A549 (cell line): ENCODE measurements around the gene NR3C2. TPM values are rescaled to one million over a fixed set of nuclear protein-coding genes. Genes with fewer than 3 reads are reported as not detected.
"Not testable (repeated sequence)": the region's sequence is repeated elsewhere in the genome, so short reads cannot be mapped to it uniquely, and the experiment has no call there.

Experiments
- ATAC-seq, 2 experiments: fragments of 200-7000 bp in 1 of 2; fragments of >200 bp in 1 of 2; cut with Nextera tagmentation in 1 of 2; cut with Tn5 transposase in 1 of 2; 3 replicates each; pipeline versions ENCODE4 v1.8.0 to v1.9.1; 2018 to 2020; ENCODE audit warnings: mild to moderate bottlenecking in 1 of 2, moderate library complexity in 1 of 2
- CTCF ChIA-PET: fragments of 300-600 bp; sonication (Branson Sonifier 250); formaldehyde crosslinking; extraction: SDS; loops from one replicate; lab custom pipeline; 2021; ENCODE audit warnings: antibody characterized with exemption, inconsistent platforms; lab: Yijun Ruan, JAX
- POLR2A ChIA-PET: fragments of 350-600 bp; formaldehyde crosslinking; extraction: SDS; loops from one replicate; lab custom pipeline; 2021; ENCODE audit warnings: antibody characterized with exemption, inconsistent platforms; lab: Yijun Ruan, JAX
- DNase-seq, 2 experiments: peaks; one replicate each; pipeline versions ENCODE4 v3.0.0 to v3.0.0-alpha.2; 2011 to 2016; ENCODE audit warnings: low read depth in 1 of 2, low spot score in 1 of 2
- FAIRE-seq: peaks from 2 replicates; lab custom pipeline; 2011; peaks lifted over from hg19 to GRCh38; lab: Jason Lieb, UNC
- H3K27ac ChIP-seq, 2 experiments: fragments of >200 bp; sonication (Bioruptor Twin); formaldehyde crosslinking; 3 replicates each; pipeline ENCODE4 v1.5.1; 2016 to 2017
- H3K4me1 ChIP-seq: fragments of >200 bp; sonication (Bioruptor Twin); formaldehyde crosslinking; 3 replicates; pipeline ENCODE4 v1.6.1; 2016
- H3K4me2 ChIP-seq: fragments of >200 bp; sonication (Bioruptor Twin); formaldehyde crosslinking; 3 replicates; pipeline ENCODE4 v1.6.1; 2016
- H3K4me3 ChIP-seq: fragments of >200 bp; sonication (Bioruptor Twin); formaldehyde crosslinking; 3 replicates; pipeline ENCODE4 v1.5.1; 2016
- H3K9me3 ChIP-seq: fragments of >200 bp; sonication (Bioruptor Twin); formaldehyde crosslinking; 3 replicates; pipeline ENCODE4 v1.6.1; 2016
- BHLHE40 ChIP-seq: IDR thresholded peaks from 2 replicates; pipeline ENCODE4 v1.6.1; 2012; ENCODE audit warnings: low read depth, low read length, inconsistent platforms
- CHD2 ChIP-seq: fragments of 150-350 bp; IDR thresholded peaks from 2 replicates; pipeline ENCODE4 v1.6.1; 2014; ENCODE audit warnings: low read length; ENCODE audit not compliant: partially characterized antibody
- EHF ChIP-seq: fragments of 250-450 bp; sonication (Bioruptor Pico); IDR thresholded peaks from 2 replicates; pipeline ENCODE4 v1.5.0; 2020; ENCODE audit warnings: mild to moderate bottlenecking
- EP300 ChIP-seq, 2 experiments: fragments of >200 bp; sonication (Bioruptor Twin); formaldehyde crosslinking; IDR thresholded peaks; 2 replicates in 1 of 2; 3 replicates in 1 of 2; pipeline ENCODE4 v1.6.1; 2016 to 2017
- ESRRA ChIP-seq: fragments of 150-350 bp; IDR thresholded peaks from 2 replicates; pipeline ENCODE4 v1.6.1; 2014; ENCODE audit warnings: mild to moderate bottlenecking, low read length, borderline replicate concordance
- FOXS1 ChIP-seq: fragments of 250-450 bp; sonication (Bioruptor Pico); IDR thresholded peaks from 2 replicates; pipeline ENCODE4 v1.5.0; 2020; ENCODE audit warnings: mild to moderate bottlenecking, moderate library complexity
- GATA3 ChIP-seq: IDR thresholded peaks from 2 replicates; pipeline ENCODE4 v1.6.1; 2012; ENCODE audit warnings: borderline replicate concordance
- HDAC2 ChIP-seq: fragments of 200-600 bp; sonication (generic); IDR thresholded peaks from 2 replicates; pipeline ENCODE4 v1.6.1; 2016
- HEYL ChIP-seq: fragments of 250-450 bp; sonication (Bioruptor Pico); IDR thresholded peaks from 2 replicates; pipeline ENCODE4 v1.8.0; 2021; ENCODE audit warnings: mild to moderate bottlenecking, moderate library complexity
- HOXB5 ChIP-seq: fragments of 250-450 bp; sonication (Bioruptor Pico); IDR thresholded peaks from 2 replicates; pipeline ENCODE4 v1.5.0; 2020; ENCODE audit warnings: mild to moderate bottlenecking, moderate library complexity
- JUN ChIP-seq, 2 experiments: fragments of >200 bp; sonication (Bioruptor Twin); formaldehyde crosslinking; IDR thresholded peaks; 2 replicates in 1 of 2; 3 replicates in 1 of 2; pipeline ENCODE4 v1.6.1; 2016 to 2017
- KDM5A ChIP-seq: fragments of 200-600 bp; sonication (generic); IDR thresholded peaks from 2 replicates; pipeline ENCODE4 v1.6.1; 2016; ENCODE audit warnings: antibody characterized with exemption, mild to moderate bottlenecking
- MAZ ChIP-seq: fragments of 150-350 bp; IDR thresholded peaks from 2 replicates; pipeline ENCODE4 v1.6.1; 2014; ENCODE audit warnings: antibody characterized with exemption, low read depth, low read length, borderline replicate concordance
- MYC ChIP-seq: IDR thresholded peaks from 2 replicates; pipeline ENCODE4 v1.6.1; 2012; ENCODE audit warnings: mild to moderate bottlenecking, inconsistent platforms, low read length, improper control_type of control experiment, borderline replicate concordance
- NPAS2 ChIP-seq: fragments of 250-450 bp; sonication (Bioruptor Pico); IDR thresholded peaks from 2 replicates; pipeline ENCODE4 v1.8.0; 2022; ENCODE audit warnings: mild to moderate bottlenecking, moderate library complexity, borderline replicate concordance
- POLR2AphosphoS2 ChIP-seq: conservative IDR thresholded peaks from 2 replicates; pipeline ENCODE4 v1.6.1; 2012; ENCODE audit warnings: low read length, improper control_type of control experiment, inconsistent platforms
- RFX5 ChIP-seq: fragments of 450-650 bp; IDR thresholded peaks from 2 replicates; pipeline ENCODE4 v1.7.1; 2014; ENCODE audit warnings: antibody characterized with exemption, mild to moderate bottlenecking, moderate library complexity
- TFCP2L1 ChIP-seq: fragments of 250-450 bp; sonication (Bioruptor Pico); IDR thresholded peaks from 2 replicates; pipeline ENCODE4 v1.5.0; 2021; ENCODE audit warnings: mild to moderate bottlenecking
- TP53 ChIP-seq: fragments of 250-450 bp; sonication (Bioruptor Pico); IDR thresholded peaks from 2 replicates; pipeline ENCODE4 v1.5.0; 2021; ENCODE audit warnings: mild to moderate bottlenecking, moderate library complexity
- ZFP36 ChIP-seq: fragments of 450-650 bp; IDR thresholded peaks from 2 replicates; pipeline ENCODE4 v1.6.1; 2014; ENCODE audit warnings: borderline replicate concordance; ENCODE audit not compliant: partially characterized antibody
- ZSCAN20 ChIP-seq: fragments of 250-450 bp; sonication (Bioruptor Pico); IDR thresholded peaks from 2 replicates; pipeline ENCODE4 v1.8.0; 2022; ENCODE audit warnings: mild to moderate bottlenecking, moderate library complexity
- WGBS: methylation state at CpG from one replicate; pipeline ENCODE4 v1.1.6; 2017; ENCODE audit errors: missing lambda C conversion rate; 5-methylcytosine and 5-hydroxymethylcytosine counted together
- polyA plus RNA-seq, 4 experiments: library from polyadenylated mRNA; depleted of rRNA in 3 of 4; stranded (reverse); fragments of >200 nt; fragmentation: RNase III in 1 of 4; extraction: RNeasy Plus Mini Kit Qiagen cat#74134 plus additional on column Dnase treatment in 1 of 4; gene quantifications; 2 replicates in 3 of 4; 3 replicates in 1 of 4; pipeline ENCODE4 v1.2.3, GENCODE V29; 2011 to 2017
- TF ChIP-seq, protein P1 (sequence below): fragments of 450-650 bp; IDR thresholded peaks from 2 replicates; pipeline ENCODE4 v1.6.1; 2014; ENCODE audit warnings: antibody characterized with exemption
- TF ChIP-seq, protein P2 (sequence below): fragments of >200 bp; sonication (Bioruptor Twin); formaldehyde crosslinking; IDR thresholded peaks from 2 replicates; pipeline ENCODE4 v1.6.1; 2016

NR3C2 gene
- polyA plus RNA-seq, 2 of the 4 experiments (the other 2 are of a cell fraction), result 0.01 to 0.03 TPM

DNA sequence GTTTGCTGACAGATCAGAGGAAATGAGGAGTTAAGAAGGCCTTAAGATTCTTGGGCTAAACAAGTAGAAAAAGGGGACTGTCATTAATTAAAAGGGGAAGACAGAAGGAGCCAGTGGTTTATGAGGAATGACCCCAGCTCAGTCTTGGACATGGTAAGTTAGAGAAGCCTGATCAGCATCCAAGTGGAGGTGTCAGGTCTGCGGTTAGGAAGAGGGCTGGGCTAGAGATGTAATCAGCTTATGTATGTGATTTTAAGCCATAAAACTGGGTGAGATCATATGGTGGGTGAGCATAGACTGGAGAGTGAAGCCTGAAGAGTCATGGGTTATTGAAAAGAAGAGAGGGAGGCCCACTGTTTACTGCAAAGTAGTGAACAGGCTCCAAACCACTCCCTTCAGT is 246.1 kb downstream of the NR3C2 start:
- H3K27ac ChIP-seq, result no peak overlapping the region
- CTCF ChIA-PET, result no interaction called here
- TF ChIP-seq NPAS2 (CRISPR knock-in tag), result no peak
- TF ChIP-seq CHD2, result no peak
- TF ChIP-seq, protein P1, sequence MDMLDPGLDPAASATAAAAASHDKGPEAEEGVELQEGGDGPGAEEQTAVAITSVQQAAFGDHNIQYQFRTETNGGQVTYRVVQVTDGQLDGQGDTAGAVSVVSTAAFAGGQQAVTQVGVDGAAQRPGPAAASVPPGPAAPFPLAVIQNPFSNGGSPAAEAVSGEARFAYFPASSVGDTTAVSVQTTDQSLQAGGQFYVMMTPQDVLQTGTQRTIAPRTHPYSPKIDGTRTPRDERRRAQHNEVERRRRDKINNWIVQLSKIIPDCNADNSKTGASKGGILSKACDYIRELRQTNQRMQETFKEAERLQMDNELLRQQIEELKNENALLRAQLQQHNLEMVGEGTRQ, result no peak
- TF ChIP-seq KDM5A, result no peak
- TF ChIP-seq ZSCAN20 (CRISPR knock-in tag), result no peak
- TF ChIP-seq JUN (IDR thresholded peaks at IDR 0.05), result no peak
- no peak for TF ChIP-seq EHF
- no peak for TF ChIP-seq GATA3
- TF ChIP-seq HEYL, result no peak
- TF ChIP-seq, protein P2, sequence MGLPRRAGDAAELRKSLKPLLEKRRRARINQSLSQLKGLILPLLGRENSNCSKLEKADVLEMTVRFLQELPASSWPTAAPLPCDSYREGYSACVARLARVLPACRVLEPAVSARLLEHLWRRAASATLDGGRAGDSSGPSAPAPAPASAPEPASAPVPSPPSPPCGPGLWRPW, result no peak
- no peak for TF ChIP-seq ESRRA
- no peak for TF ChIP-seq TP53 (CRISPR knock-in tag)
- H3K9me3 ChIP-seq, result no peaks in the 10 kb centered on the region
- no peaks in the 10 kb centered on the region for H3K4me1 ChIP-seq
- no peak overlapping the region for H3K4me3 ChIP-seq
- no peak overlapping the region for H3K4me2 ChIP-seq
- no peak for DNase-seq
- WGBS, result 38% methylated on average over 1 of the region's 1 CpG
- ATAC-seq, result no peak
- POLR2A ChIA-PET, result no interaction called here
- no peak for FAIRE-seq

DNA sequence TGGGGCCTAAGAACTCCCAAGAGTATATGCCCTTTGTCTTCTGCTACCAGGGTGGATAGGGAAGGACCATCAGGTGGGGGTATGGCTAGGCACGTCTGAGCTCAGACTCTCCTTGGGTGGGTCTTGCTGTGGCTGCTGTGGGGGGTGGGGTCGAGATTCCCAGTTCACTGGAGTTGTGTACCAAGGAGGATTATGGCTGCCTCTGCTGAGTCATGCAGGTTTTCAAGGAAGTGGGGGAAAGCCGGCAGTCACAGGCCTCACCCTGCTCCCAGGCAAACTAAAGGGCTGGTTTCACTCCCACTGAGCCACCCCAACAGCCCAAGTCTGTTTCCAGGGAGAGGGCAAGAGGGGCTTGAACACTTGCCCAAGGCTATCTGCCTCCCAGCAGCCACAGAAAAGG is 249.7 kb downstream of the NR3C2 start:
- no peak for DNase-seq
- no peak for FAIRE-seq
- no peak for TF ChIP-seq EP300 (IDR thresholded peaks at IDR 0.05)
- no peak for TF ChIP-seq EHF
- TF ChIP-seq BHLHE40, result no peak
- no peak for TF ChIP-seq HOXB5 (CRISPR knock-in tag)
- TF ChIP-seq POLR2AphosphoS2, result no peak
- no peak for TF ChIP-seq ESRRA
- no peak for TF ChIP-seq RFX5
- TF ChIP-seq CHD2, result no peak
- no peak for TF ChIP-seq TFCP2L1 (CRISPR knock-in tag)
- no peak for TF ChIP-seq HDAC2
- no peak for TF ChIP-seq FOXS1 (CRISPR knock-in tag)
- no peak for TF ChIP-seq MYC
- TF ChIP-seq GATA3, result no peak
- TF ChIP-seq ZFP36, result no peak
- TF ChIP-seq MAZ, result no peak
- TF ChIP-seq TP53 (CRISPR knock-in tag), result no peak
- TF ChIP-seq HEYL, result no peak
- WGBS, result 30% methylated on average over 2 of the region's 3 CpGs
- CTCF ChIA-PET, result no interaction called here
- Histone ChIP-seq H3K27ac (no peak overlapping the region), H3K9me3 (no peaks in the 10 kb centered on the region), H3K4me3 (no peak overlapping the region), H3K4me1 (no peaks in the 10 kb centered on the region), H3K4me2 (no peak overlapping the region)
- no peak for ATAC-seq
- POLR2A ChIA-PET, result no interaction called here

DNA sequence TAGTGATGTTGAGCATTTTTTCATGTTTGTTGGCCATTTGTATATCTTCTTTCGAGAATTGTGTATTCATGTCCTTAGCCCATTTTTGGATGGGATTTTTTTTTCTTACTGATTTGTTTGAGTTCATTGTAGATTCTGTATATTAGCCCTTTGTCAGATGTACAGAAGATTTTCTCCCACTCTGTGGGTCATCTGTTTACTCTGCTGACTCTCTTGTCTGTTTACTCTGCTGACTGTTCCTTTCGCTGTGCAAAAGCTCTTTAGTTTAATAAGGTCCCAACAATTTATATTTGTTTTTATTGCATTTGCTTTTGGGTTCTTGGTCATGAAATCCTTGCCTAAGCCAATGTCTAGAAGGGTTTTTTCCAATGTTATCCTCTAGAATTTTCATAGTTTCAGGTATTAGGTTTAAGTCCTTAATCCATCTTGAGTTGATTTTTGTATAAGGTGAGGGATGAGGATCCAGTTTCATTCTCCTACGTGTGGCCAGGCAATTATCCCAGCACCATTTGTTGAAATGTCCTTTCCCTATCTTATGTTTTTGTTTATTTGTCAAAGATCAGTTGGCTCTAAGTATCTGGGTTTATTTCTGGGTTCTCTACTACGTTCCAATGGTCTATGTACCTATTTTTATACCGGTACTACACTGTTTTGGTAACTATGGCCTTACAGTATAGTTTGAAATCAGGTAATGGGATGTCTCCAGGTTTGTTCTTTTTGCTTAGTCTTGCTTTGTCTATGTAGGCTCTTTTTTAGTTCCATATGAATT is 254.6 kb downstream of the NR3C2 start:
- DNase-seq, result not testable (repeated sequence)

More for the DNA sequence above, 254.6 kb downstream of the NR3C2 start:
- H3K27ac ChIP-seq, CTCF ChIA-PET, ATAC-seq, H3K4me2 ChIP-seq, POLR2A ChIA-PET, H3K4me1 ChIP-seq, FAIRE-seq, H3K4me3 ChIP-seq, H3K9me3 ChIP-seq: not testable (repeated sequence)
- WGBS, result 17% methylated on average over 5 of the region's 5 CpGs
